ENCODE results near the gene GLIS1. TPM values are rescaled to one million over a fixed set of nuclear protein-coding genes. Genes with fewer than 3 reads are reported as not detected.

Gene GLIS1
- total RNA-seq, 1 donor from 2014 or later, result 0.07 TPM

- Histone ChIP-seq H3K4me2 (ENCODE audit: low read length) (no peak overlapping the region), H3K79me2 (ENCODE audit: insufficient read depth, low read length) (peaks cover 7% of the 10 kb centered on the region), H3K9ac (ENCODE audit: low read length) (no peak overlapping the region), H3K36me3 (ENCODE audit: insufficient read depth, low read length) (peaks cover 4% of the 10 kb centered on the region), H2AFZ (ENCODE audit: low read depth, low read length) (no peak overlapping the region), H4K20me1 (ENCODE audit: insufficient read depth, low read length) (peaks cover 87% of the 10 kb centered on the region), H3K4me3 (ENCODE audit: insufficient read depth, low read depth, low read length) (no peak overlapping the region), H3K27ac (ENCODE audit: low read depth, low read length) (no peak overlapping the region), H3K9me3 (ENCODE audit: insufficient read depth, low read depth, low read length) (no peaks in the 10 kb centered on the region), H3K4me1 (ENCODE audit: insufficient read depth, low read length) (peaks cover 4% of the 10 kb centered on the region), H3K27me3 (ENCODE audit: insufficient read depth, low read length) (no peaks in the 10 kb centered on the region)
- TF ChIP-seq CTCF (IDR thresholded peaks at IDR 0.05; ENCODE audit: insufficient read depth, low read depth, low read length) (no peak), EZH2 (IDR thresholded peaks at IDR 0.05; ENCODE audit: insufficient read depth, low read length) (no peak)
- peaks cover 4% of the 10 kb centered on the region for H3K4me1 Mint-ChIP-seq (ENCODE audit: low read depth, unreplicated experiment)
- H3K9me3 Mint-ChIP-seq (ENCODE audit: unreplicated experiment), result no peaks in the 10 kb centered on the region
- DNase-seq (ENCODE audit: low read depth) (peak; percentile 69), FAIRE-seq (no peak)
- no peak overlapping the region for H3K4me3 Mint-ChIP-seq (ENCODE audit: unreplicated experiment)
- H3K36me3 Mint-ChIP-seq (ENCODE audit: low read depth, unreplicated experiment), result no peaks in the 10 kb centered on the region
- H3K27me3 Mint-ChIP-seq (ENCODE audit: low read depth, unreplicated experiment), result peaks cover 37% of the 10 kb centered on the region
- peak overlapping the region; percentile 44 for H3K27ac Mint-ChIP-seq (ENCODE audit: unreplicated experiment)
Measured at GRCh38 chr1:53592521-53592982, 146.4 kb downstream of the GLIS1 start.

- peaks cover 89% of the 10 kb centered on the region for H4K20me1 ChIP-seq (ENCODE audit: insufficient read depth, low read length)
- H3K4me2 ChIP-seq (ENCODE audit: low read length), result no peak overlapping the region
- peaks cover 4% of the 10 kb centered on the region for H3K4me1 Mint-ChIP-seq (ENCODE audit: low read depth, unreplicated experiment)
- no peak overlapping the region for H3K27ac Mint-ChIP-seq (ENCODE audit: unreplicated experiment)
- H3K4me1 ChIP-seq (ENCODE audit: insufficient read depth, low read length), result peaks cover 4% of the 10 kb centered on the region
- no peak overlapping the region for H3K4me3 ChIP-seq (ENCODE audit: insufficient read depth, low read depth, low read length)
- H3K27ac ChIP-seq (ENCODE audit: low read depth, low read length), result no peak overlapping the region
- FAIRE-seq (no peak), DNase-seq (ENCODE audit: low read depth) (no peak)
- H3K27me3 ChIP-seq (ENCODE audit: insufficient read depth, low read length), result no peaks in the 10 kb centered on the region
- H3K27me3 Mint-ChIP-seq (ENCODE audit: low read depth, unreplicated experiment), result peaks cover 44% of the 10 kb centered on the region
- H2AFZ ChIP-seq (ENCODE audit: low read depth, low read length), result no peak overlapping the region
- no peaks in the 10 kb centered on the region for H3K36me3 Mint-ChIP-seq (ENCODE audit: low read depth, unreplicated experiment)
- H3K79me2 ChIP-seq (ENCODE audit: insufficient read depth, low read length), result peaks cover 7% of the 10 kb centered on the region
- no peak overlapping the region for H3K9ac ChIP-seq (ENCODE audit: low read length)
- H3K36me3 ChIP-seq (ENCODE audit: insufficient read depth, low read length), result peaks cover 4% of the 10 kb centered on the region
- no peak overlapping the region for H3K4me3 Mint-ChIP-seq (ENCODE audit: unreplicated experiment)
- no peak for TF ChIP-seq CTCF (IDR thresholded peaks at IDR 0.05; ENCODE audit: insufficient read depth, low read depth, low read length)
- TF ChIP-seq EZH2 (IDR thresholded peaks at IDR 0.05; ENCODE audit: insufficient read depth, low read length), result no peak
- H3K9me3 ChIP-seq (ENCODE audit: insufficient read depth, low read depth, low read length), result no peaks in the 10 kb centered on the region
- H3K9me3 Mint-ChIP-seq (ENCODE audit: unreplicated experiment), result no peaks in the 10 kb centered on the region
Measured at GRCh38 chr1:53591924-53592323, 147.0 kb downstream of the GLIS1 start.
